GM18870 (cell line): ENCODE measurements around the gene CDH12.
"Not testable (repeated sequence)": the region's sequence is repeated elsewhere in the genome, so short reads cannot be mapped to it uniquely, and the experiment has no call there.

Experiments
- ATAC-seq: cut with Tn5 transposase; IDR thresholded peaks from one replicate; pipeline ENCODE4 v1.9.1; 2021; ENCODE audit warnings: moderate library complexity; ENCODE audit not compliant: unreplicated experiment

Gene CDH12

DNA sequence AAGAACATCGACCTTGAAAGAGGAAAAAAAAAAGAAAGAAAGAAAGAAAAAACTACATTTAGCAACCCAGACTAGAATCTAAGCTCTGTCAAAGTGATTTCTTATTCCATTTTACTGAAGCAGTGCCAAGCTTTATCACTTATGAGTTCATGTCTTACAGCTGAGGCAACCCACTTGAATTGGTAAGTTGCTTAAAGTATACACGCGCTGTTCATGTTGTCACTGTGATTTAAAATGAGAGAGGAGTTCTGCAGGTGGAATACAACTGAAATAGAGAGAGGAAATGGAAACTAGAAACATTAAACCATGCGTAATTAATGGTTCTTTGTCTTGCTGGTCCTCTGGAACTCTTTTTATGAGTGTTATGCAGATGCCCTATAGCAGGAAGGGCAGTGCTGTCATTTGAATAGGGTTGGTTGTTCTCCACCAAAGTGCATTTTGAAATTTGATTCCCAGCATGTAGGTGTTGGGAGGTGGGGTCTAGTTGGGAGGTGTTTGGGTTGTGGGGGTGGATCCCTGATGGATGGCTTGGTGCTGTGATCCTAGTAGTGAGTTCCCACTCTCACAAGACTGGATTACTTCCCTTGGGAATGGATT lies 665.4 kb downstream of the CDH12 start:
- not testable (repeated sequence) for ATAC-seq

- ATAC-seq = not testable (repeated sequence)
Observed at GRCh38 chr5:22169226-22169625, 683.9 kb downstream of the CDH12 start.

DNA sequence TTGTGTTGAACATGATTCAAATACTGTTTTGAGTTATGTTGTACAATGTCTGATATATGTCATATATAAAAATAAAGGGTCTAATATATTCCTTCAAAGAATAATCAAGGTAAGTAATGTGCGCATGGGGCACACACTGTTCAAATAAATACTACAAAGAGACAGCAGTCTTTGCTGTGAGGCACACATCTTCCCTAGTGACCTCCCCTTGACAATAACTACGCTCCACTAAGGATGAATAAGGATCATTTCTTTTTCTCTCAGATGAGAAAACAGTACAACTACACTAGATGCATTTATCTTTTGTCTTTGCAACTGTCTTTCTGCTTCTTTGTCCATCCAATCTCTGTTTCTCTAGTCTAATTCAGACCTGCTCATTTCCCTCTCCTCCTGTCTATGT lies 684.4 kb downstream of the CDH12 start:
- not testable (repeated sequence) for ATAC-seq

GRCh38 chr5:22165931-22166330 lies 687.2 kb downstream of the CDH12 start:
- ATAC-seq = not testable (repeated sequence)

- not testable (repeated sequence) for ATAC-seq
Observed at GRCh38 chr5:22164910-22165748, 688.0 kb downstream of the CDH12 start.

- not testable (repeated sequence) for ATAC-seq
Observed at GRCh38 chr5:22156953-22157352, 696.2 kb downstream of the CDH12 start.

DNA sequence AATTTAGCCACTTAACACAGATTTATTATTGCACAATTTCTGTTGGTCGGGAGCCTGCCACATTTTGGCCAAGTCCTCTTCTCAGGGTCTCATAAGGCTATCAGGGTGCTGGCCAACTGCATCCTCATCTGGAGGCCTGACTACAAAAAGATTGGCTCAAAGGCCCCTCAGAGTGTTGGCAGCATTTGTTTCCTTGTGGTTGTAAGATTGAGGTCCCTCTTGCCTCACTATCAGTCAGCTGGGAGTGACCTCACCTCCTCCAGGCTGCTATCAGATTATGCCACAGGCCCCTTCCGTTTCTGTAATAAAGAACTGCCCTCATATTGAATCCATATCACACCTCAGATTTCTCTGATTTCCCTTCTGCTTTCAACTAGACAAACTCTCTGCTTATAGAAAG lies 698.4 kb downstream of the CDH12 start:
- not testable (repeated sequence) for ATAC-seq

DNA sequence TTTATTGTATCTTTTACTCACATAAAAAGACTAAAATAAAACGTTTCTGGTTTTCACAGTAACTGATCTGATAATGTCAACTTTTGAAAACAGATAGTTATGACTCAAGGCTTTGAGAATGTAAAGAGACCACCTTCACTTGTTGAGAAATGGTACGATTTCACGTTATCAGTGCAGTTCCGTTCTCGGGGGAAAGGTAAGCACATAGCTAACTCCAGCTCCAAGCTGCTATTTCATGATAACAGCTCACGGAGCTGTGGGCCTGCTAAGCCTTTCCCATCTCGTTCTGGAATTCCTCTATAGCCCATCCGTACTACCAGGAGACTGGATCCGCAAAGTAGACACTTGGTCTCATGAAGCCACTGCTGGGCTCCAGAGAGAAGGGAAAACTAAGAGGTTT lies 701.3 kb downstream of the CDH12 start:
- ATAC-seq = not testable (repeated sequence)

GRCh38 chr5:22140418-22140817 lies 712.7 kb downstream of the CDH12 start:
- ATAC-seq = not testable (repeated sequence)

GRCh38 chr5:22139662-22140300 lies 713.4 kb downstream of the CDH12 start:
- not testable (repeated sequence) for ATAC-seq

DNA sequence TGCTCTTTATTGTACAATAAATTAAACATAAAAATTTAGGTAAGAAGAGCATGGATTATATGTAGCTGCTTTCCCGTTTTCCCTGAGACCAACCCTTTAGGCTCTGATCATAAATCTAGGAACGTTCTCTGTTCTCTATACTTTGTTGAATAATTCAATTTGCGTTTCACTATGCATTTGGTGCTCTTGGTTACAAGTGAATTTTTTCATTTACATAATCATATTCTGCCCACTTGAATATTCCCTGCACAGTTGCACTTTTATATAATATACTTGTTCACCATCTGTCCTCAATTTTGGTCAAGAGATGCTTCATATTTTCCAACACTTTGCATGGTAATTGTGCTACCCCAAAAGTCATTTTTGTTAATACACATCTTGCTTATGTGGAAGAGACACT lies 741.8 kb downstream of the CDH12 start:
- ATAC-seq = no peak

DNA sequence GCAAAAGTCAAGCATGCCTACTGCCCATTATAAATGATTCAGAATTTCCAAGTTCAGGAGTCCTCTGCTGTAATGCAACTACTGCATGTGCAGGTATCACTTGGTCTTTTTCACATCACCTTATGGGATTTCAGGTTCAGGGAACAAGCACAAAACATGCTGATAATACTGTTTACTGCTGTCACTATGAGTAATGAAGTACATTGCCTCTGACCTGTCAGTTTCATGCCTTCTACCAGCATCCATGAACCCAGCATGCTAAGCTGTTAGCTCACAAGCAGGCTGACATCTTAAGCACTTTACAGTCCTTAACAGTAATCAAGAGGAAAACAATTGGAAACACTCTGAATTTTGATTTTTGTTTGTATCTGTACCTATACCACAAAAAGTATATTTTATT lies 743.8 kb downstream of the CDH12 start:
- no peak for ATAC-seq

DNA sequence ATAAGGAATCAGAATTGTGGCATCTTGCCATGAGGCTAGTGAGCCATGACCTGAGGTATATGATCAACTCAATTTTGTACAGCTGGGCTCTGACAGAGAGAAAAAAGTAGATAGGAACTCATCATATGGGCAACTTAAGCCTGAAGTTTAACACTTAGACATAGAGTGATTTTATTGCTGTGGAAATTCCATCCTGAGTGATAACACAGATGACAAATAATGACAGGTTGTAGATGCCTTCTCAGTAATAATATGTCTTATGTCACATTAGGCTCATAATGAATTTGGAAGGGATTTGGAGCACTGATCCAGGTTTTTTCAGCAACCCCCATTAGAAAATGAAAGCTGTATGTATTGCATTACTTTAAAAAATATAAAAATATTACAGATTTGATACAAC lies 744.6 kb downstream of the CDH12 start:
- ATAC-seq = no peak

- no peak for ATAC-seq
Observed at GRCh38 chr5:22102823-22103359, 750.3 kb downstream of the CDH12 start.

GRCh38 chr5:22088517-22088916 lies 764.6 kb downstream of the CDH12 start:
- ATAC-seq = no peak

DNA sequence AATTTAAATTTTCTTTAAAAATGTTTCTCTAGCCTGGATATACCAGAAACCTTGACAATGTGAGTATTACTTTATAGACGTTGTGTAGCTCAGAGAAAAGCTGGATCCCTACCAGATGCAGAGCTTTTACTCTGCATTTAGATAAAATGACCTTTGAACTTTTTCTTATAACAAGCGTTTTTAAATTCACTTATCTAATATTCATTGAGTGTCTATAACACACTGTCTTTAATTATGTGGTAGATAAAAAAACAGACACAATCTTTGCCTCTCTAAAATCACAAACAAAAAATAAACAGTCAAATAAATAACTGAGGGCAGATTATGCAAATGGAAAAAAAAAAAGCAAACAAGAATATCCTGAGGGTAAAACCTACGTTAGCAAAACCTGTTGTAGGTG lies 773.6 kb downstream of the CDH12 start:
- ATAC-seq = no peak

DNA sequence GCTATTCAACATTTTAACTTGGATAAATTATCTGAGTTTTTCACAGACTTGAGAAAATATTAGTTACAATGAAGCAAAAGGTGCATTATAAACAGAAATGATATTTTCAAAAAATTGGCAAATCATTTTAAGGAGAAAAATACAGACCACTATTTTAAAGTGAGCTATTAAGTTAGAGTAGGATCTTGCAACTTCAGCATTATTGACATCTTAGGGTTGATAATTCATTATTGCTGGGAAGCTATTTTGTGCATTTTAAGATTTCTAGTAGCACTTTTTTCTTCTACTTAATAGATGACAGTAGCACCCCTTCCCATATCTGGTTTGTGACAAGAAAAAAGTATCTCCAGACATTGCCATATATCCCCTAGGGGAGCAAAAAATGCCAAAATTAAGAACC lies 774.1 kb downstream of the CDH12 start:
- no peak for ATAC-seq

- no peak for ATAC-seq
Observed at GRCh38 chr5:22076586-22076985, 776.6 kb downstream of the CDH12 start.

DNA sequence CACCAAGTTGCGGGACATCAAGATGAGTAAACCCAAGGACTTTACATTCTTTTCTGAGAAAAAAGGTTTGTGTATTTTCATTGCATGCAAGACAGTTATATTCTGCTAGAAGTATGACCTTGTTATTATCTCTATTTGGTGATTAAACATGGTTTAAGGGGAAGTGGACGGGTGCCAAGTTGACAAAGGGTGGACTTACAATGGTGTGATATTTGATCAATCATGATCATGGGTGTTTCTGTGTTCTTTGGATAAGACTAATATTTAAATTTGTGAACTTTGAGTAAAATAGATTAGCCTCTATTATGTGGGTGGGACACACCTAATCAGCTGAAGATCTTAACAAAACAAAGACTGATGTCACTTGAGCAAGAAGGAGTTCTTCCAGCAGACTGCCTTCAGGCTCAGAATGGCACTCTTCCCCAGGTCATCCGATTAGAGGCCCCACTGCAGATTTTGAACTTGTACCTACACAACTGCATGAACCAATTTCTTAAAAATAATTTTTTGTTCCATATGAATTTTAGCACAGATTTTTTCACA lies 782.9 kb downstream of the CDH12 start:
- ATAC-seq = no peak

GRCh38 chr5:22063717-22064116 lies 789.4 kb downstream of the CDH12 start:
- no peak for ATAC-seq

GRCh38 chr5:22058620-22059019 lies 794.5 kb downstream of the CDH12 start:
- ATAC-seq = no peak
